ENCODE measurements around the gene PEX10. TPM values are rescaled to one million over a fixed set of nuclear protein-coding genes. Genes with fewer than 3 reads are reported as not detected.

Gene PEX10
- 31.8 TPM for total RNA-seq

DNA sequence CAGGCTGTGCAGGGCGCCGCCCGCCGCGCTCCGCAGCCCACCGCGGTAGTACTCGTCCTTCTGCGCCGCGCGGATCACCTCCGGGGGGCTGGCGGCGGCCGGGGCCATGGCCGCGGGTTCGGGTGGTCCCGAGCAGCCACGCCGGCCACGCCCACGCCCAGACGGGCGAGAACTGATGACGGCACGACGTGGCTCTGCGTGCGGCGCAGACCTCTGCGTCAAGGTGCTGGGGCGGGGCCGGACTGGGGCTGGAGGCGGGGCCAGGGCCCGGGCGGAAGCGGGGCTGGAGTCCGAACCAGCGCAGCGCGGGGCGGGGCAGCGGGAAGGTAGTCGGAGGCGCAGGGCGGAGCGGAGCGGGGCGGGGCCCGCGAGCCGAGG is at the start of gene PEX10:
Gene PEX10 (minus strand): TSS at position 170 of the 378 bp plus-strand sequence. CDS start 62 bp downstream, at position 108.

DNA sequence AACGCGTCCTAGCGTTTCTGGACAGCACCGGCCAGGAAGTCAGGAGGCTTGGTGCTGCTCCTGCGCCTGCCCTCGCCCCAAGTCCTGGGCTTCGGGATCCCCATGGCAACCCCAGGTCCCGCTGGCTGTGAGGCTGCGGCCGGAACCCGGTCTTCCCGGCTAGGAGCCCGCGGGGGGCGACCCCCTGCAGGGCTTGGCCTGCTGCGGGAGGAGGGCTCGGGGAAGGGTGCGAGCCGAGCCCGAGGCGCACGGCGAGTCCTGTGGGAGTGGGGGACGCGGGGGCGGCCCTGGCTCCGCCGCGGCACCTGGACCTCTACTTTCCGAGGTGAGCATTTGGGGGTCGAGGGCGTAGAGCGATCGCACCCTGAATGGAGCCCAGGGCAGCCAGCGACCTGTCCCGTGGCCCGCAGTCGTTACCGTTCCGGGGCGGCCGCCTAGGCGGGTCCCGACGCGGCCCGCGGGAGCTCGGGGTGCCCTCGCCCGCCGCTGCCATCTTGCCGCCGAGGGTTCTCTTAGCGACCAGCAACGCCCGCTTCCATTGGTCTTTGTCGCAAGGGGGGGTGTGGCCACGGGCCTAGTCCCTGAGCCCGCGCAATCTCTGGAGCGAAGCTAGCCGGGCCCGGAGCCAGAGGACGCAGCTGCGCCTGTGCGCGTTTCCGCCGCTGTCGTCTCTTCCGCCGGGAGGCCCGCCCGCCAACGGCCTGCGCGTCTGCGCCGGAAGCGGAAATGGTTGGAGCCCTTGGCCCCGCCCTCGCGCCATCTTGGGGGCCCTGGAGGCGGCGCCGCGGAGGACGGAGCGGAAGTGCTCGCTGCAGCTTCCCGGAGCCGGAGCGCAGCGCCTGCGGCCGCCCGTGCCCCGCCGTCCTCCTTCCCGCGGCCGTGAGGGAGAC is 21.1 kb downstream of the PEX10 start, which contains the start of the genes MORN1 and RER1:
Gene MORN1 (minus strand): TSS at position 514 of the 890 bp plus-strand sequence. CDS start 21 bp downstream, at position 493.
Gene RER1 (plus strand): TSS at position 801 of the 890 bp plus-strand sequence. CDS start 3,950 bp downstream, outside the sequence.

Other genes with a start within 250 kb of the PEX10 start
- 38.9 TPM for gene FAAP20, start 217.8 kb downstream of the PEX10 start, total RNA-seq
- gene SKI, start 184.2 kb downstream of the PEX10 start, total RNA-seq, result 67.6 TPM
- 20.8 TPM for gene MORN1, start 21.0 kb downstream of the PEX10 start, total RNA-seq
- gene RER1, start 20.7 kb downstream of the PEX10 start, total RNA-seq, result 57.5 TPM
- gene PLCH2, start 63.7 kb upstream of the PEX10 start, total RNA-seq, result 1.8 TPM
- 35.6 TPM for gene PANK4, start 114.0 kb upstream of the PEX10 start, total RNA-seq
- 4.1 TPM for gene HES5, start 117.7 kb upstream of the PEX10 start, total RNA-seq
- 45.6 TPM for gene TNFRSF14, start 143.8 kb upstream of the PEX10 start, total RNA-seq
- gene PRXL2B, start 174.2 kb upstream of the PEX10 start, total RNA-seq, result 26.3 TPM
- 6.8 TPM for gene MMEL1, start 220.5 kb upstream of the PEX10 start, total RNA-seq